ENCODE measurements around the gene ADGRB2.
A peak's percentile ranks its signal among the peaks of the same experiment; 100 is the strongest.

Gene ADGRB2

GRCh38 chr1:31795801-31796621 is 31.9 kb upstream of the ADGRB2 start:
- DNase-seq (ENCODE audit: low read depth): no peak

- no peak for DNase-seq (ENCODE audit: low read depth)
These were observed 31.0 kb upstream of the ADGRB2 start for GRCh38 chr1:31795096-31795675.

DNA sequence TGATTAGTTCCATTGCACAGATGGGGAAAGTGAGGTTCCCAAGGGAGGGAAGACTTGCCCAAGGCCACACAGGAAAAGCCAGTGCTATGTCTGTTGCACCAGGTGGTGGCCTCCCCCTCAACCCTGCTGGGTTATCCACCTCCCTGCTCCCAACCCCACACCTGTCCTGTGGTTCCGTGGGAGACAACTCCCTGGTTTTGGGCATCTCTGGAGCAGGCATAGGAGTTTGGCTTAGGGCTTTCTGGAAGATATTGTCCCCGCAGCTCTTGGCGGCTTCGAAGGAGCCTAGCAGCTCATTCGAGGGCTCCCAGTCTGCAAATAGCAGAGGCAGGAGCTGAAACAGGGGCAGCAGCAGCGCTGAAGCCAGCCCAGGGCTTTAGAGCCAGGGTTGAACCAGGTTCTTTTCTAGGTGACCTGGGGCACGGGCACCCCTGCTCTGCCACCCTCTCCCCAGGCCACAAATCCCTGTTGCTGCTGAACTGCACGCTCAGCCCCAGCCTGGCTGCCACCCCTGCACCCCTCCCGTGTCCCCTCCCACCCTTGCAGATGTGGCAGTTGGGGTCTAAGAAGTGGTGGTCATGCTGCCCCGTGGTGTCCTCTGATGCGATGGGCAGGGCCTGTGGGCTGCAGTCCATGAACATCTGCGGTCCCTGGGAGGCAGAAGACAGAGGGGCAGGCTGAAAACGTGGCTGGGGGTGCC is 29.6 kb upstream of the ADGRB2 start:
- no peak for DNase-seq (ENCODE audit: low read depth)

- no peak for DNase-seq (ENCODE audit: low read depth)
These were observed 28.9 kb upstream of the ADGRB2 start for GRCh38 chr1:31793086-31793485.

DNA sequence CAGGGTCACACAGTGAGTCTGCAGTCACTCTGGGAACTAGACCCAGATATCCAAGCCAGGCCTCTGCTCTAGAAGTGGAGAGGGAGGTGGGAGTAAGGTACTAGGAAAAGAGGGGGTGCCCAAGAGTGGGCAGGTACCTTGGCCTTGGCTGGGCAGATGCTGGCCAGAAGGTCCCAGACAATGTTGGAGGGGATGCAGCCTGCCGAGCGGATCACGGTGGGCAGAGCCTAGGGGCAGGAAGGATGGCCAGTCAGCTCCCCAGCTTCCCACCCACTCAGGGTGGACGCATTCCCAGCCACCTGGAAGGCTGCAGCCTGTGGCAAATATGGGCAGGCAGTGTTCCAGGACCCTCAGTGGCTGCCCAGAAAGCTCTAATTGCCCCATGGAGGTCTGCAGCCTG is 28.4 kb upstream of the ADGRB2 start:
- DNase-seq (ENCODE audit: low read depth): no peak

GRCh38 chr1:31792116-31792515 is 28.0 kb upstream of the ADGRB2 start:
- no peak for DNase-seq (ENCODE audit: low read depth)

DNA sequence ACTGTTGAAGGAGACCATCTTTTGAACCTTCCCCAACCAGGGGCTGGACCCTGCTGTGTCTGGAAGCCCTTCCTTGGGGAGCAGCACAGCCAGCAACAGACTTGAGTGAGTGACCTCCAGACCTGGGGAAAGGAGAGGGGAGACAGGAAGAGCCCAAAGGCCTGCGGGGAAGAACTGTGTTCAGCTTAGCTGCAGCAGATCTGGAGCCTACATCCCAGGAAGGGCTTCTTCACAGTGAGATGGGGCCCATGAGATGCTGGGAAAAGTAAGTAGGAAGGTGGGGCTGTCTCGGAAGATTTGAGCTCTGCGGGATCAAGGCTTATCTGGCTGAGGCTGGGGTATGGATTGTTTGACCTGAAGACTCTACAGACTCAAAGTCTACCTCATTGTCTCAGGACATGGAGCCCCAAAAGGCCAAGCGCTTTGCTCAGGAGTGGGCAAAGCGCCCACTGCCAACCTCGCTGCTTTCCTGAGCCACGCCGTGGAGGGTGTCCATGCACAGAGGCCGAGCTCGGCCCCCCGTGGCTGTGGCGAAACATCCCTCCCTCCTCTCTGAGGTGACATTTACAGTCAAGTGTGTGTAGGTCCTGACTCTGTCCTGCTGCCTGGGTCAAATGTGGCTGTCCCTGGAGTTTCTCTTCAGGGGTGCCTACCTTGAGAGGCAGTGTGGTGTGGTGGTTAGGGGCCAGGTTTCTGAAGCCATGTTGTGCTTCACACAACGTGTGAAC is 27.2 kb upstream of the ADGRB2 start:
- no peak for DNase-seq (ENCODE audit: low read depth)

GRCh38 chr1:31790641-31791091 is 26.5 kb upstream of the ADGRB2 start:
- DNase-seq (ENCODE audit: low read depth): no peak

DNA sequence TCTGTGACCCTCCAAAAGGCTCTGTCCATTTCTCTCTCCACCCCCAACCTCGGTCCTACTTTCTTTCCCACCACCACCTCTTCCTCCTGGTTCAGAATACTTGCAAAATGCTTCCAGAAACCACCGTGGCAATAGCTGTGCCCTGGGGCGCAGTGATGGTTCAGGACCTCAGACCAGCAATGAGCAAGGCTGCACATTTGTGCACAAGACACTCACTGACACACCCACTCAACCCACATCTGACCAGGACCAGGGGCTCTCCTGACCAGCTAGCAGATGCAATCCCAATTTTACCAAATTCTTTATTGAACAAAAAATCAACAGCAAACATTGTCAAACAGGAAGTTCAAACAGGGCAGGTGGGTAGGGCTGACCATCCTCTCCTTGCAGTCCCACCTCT is 26.0 kb upstream of the ADGRB2 start:
- no peak for DNase-seq (ENCODE audit: low read depth)

DNA sequence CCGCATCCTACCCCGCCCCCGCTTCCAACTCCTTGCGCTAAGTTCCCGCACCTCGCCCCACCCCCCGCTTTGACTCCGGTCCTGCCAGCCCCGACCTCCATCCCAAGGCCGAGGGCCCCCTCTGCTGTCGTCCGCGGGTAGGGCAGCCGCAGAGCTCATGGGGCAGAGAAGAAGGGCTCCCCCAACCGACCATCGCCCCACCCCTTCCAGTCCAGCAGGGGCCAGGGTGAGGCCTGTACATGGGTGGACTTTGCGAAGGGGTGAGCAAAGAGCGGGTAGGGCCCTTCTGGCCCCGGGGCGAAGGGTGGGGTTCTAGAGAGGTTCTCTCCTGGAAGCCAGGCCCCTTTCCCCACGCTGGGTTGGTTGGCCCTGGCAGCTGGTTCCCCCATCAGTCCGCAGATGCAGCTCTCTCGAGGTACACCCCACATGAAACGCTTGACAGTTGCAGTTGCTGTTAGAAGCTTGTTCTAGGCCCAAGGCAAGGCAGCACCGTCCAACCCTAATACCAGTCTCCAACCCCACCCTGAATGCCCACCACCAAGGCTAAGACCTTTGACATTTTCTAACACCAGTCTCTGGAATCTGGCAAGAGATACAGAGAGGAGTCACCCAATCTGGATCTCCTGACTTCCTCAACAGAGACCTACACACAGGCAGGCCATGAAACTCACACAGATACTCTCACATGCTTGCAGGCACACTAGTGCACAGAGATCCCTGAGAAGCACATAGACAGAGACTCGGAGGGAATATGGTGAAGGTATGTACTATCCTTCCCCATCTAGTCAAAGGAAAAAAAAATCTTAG is 25.3 kb upstream of the ADGRB2 start:
- peak; percentile 91 for DNase-seq (ENCODE audit: low read depth)

DNA sequence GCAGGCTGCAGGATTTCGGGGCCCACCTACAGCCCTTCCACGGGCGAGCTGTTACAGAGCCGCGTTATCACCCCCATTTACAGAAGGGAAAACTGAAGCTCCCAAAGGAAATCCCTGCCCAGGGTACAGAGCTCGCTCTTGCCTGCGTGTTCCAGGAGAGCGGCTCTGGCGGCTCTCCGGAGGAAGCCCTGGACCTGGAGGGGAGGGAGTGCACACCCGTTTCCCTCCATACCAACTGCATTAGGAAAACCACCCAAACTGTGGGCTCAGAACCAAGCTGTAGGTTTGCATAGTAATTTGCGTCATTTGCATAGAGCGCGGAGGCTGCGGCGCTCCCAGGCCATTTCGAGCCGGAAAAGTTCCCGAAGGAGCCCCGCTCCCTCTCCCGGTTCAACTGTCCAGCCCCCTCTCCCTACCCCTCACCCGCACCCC is 24.7 kb upstream of the ADGRB2 start:
- DNase-seq (ENCODE audit: low read depth): no peak

DNA sequence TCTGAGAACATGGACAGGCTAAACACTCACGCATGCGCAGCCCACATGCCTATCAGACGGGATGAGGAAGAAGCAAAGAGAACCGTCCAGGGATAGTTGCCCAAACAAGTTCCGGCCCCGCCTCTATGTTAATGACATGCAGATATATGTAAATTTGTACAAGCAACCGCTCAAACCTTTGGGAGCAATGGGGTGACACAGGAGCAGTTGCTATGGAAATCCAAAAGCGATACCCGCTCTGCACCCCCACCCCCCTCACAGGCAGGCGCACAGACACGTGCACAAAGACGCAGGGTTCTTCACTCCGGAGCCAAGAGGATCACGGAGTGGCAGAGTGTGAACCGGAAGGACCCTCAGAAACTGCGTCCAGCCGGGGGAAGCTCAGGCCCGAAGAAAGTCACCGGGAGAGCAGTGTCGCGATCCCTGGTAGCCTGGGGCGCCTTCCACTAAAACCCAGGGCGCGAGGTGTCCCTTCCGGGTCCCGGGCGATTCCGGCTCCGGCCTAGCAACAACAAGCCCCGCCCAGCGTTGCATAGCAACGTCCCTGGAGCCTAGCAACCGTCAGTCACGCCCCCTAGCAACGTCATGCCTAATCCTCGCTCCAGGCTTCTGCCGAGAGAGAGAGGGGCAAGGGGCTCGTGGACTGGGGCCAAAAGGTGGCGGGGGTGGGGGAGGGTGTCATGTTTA is 24.1 kb upstream of the ADGRB2 start:
- DNase-seq (ENCODE audit: low read depth): peak; percentile 84

DNA sequence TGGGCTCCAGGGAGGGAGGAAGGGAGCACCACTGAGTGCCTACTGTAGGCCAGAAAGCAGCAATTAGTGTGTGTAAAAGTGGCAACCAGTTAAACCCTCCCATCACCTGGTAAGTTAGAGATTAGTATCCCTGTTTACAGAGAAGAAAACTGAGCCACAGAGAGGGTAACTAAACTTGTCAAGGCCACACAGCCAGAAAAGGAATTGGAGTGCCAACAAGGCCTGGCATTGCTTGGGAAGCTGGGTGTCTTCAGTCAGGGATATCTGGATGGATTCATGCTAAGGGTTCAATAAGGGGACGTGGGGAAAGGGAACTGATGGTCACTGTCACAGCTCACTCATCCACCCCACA is 23.6 kb upstream of the ADGRB2 start:
- no peak for DNase-seq (ENCODE audit: low read depth)

GRCh38 chr1:31787261-31787660 is 23.1 kb upstream of the ADGRB2 start:
- no peak for DNase-seq (ENCODE audit: low read depth)

- no peak for DNase-seq (ENCODE audit: low read depth)
These were observed 22.4 kb upstream of the ADGRB2 start for GRCh38 chr1:31786366-31787060.

- DNase-seq (ENCODE audit: low read depth): no peak
These were observed 21.8 kb upstream of the ADGRB2 start for GRCh38 chr1:31785947-31786290.

GRCh38 chr1:31785020-31785946 is 21.1 kb upstream of the ADGRB2 start:
- no peak for DNase-seq (ENCODE audit: low read depth)

DNA sequence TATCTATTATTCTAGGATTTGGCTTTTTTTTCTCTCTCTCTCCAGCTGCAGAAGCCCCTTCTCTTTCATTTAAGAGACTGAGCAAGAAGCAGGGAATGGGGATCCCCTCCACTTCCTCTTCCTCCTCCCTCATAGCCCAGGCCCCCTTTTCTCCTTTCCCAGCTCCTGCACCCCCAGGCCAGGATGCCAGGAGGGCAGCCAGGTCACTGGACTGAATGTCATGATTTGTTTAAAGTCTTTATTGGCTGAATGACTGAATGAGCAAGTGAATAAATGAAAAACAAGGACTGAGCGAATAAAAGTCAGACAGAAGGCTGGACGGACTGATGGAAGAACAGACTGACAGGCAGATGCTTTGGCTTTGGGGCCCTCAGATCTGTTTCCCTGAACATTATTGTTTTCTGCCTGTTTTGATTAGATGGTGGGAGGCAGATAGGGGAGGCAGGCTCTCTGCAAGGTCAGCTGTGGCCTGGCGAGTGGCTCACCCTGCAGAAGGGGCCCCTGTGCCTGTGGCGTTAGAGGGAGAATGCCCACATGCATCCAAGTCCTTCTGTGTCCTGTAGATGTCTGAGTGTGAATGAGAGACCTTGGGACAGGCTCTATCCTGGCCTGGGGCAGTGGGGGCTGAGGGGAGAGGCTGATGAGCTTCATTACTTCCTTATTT is 20.3 kb upstream of the ADGRB2 start:
- DNase-seq (ENCODE audit: low read depth): no peak

DNA sequence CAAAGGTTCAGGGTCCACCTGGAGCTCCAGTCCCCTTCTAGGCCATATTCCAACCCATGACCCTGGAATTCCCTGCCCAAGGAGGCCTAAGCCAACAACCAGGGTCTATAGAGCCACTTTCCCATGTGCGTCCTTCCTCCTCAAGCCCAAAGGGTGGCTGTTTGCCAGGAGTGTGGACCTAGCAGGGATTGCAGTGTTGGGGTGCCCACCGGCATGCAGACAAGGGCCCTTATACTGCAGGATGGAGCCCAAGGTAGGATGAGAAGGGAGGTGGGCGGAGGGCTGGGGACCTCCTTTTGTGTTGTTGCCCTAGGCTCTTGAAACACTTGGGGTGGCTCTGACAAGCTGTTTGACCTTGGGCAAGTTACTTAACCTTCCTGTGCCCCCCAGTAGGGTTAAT is 19.7 kb upstream of the ADGRB2 start:
- DNase-seq (ENCODE audit: low read depth): no peak
